Lower lobe of right lung (tissue), 2 donors: ENCODE measurements around the gene UVSSA. TPM values are rescaled to one million over a fixed set of nuclear protein-coding genes. Genes with fewer than 3 reads are reported as not detected.

ENCODE experiments used
- ATAC-seq, 2 donors: fragments of 200-7000 bp; cut with Tn5 transposase; one replicate each; pipeline ENCODE4 v1.9.1; 2020 to 2022; ENCODE audit warnings: mild to moderate bottlenecking in 2 of 2, moderate library complexity in 2 of 2
- DNase-seq: peaks from one replicate; pipeline ENCODE4 v3.0.0-alpha.2; 2020
- H3K27ac ChIP-seq: fragments of 200-600 bp; one replicate; pipeline ENCODE4 v1.8.0; 2022
- H3K27me3 ChIP-seq: fragments of 200-600 bp; one replicate; pipeline ENCODE4 v1.8.0; 2022; ENCODE audit warnings: low read depth
- H3K36me3 ChIP-seq: fragments of 200-600 bp; one replicate; pipeline ENCODE4 v1.8.0; 2022; ENCODE audit warnings: mild to moderate bottlenecking
- H3K4me1 ChIP-seq: fragments of 200-600 bp; one replicate; pipeline ENCODE4 v1.8.0; 2022
- H3K4me3 ChIP-seq: fragments of 200-600 bp; one replicate; pipeline ENCODE4 v1.8.0; 2022; ENCODE audit warnings: mild to moderate bottlenecking
- H3K9me3 ChIP-seq: fragments of 200-600 bp; one replicate; pipeline ENCODE4 v1.8.0; 2022
- intact Hi-C: fragments of 100-400 bp; cut with DNase I; formaldehyde crosslinking; loops from one replicate; pipeline ENCODE4 v1.11.0; 2022
- total RNA-seq: library from RNA; stranded (reverse); fragmentation: NEBNext Ultra II Directional; extraction: Animal tissue kit (Norgen Biotek cat#: 25700); gene quantifications from one replicate; pipeline ENCODE4 v1.2.1, GENCODE V29; 2021
- TF ChIP-seq, protein P1 (sequence below): fragments of 200-600 bp; IDR thresholded peaks from one replicate; pipeline ENCODE4 v1.8.0; 2022; ENCODE audit warnings: antibody characterized with exemption, mild to moderate bottlenecking
- donor health status: DM: no; HTN: yes; CAD: no; lungs with severe emphysema.

UVSSA gene
- total RNA-seq, 1 donor from 2014 or later = 27.9 TPM

DNA sequence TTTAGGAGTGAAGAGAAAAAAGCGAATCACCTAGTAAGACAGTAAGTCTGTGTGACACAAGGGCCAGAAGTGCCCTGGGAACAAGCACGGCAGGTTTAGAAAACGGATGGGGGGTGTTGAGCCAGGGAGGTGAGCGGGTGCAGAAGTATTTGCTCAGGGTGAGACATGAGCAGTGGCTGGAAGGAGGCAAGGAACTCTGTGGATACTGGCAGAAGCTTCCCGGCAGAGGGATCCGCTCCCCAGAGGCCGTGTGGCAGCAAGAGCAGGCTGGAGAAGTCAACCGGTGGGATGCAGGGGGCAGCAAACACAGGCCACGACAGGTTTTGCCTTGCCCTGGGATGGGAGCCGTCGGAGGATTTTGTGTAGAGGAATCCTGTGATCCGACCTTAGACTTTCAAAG lies 2.3 kb upstream of the UVSSA start:
- peaks cover 25% of the 10 kb centered on the region for H3K36me3 ChIP-seq
- DNase-seq (peak; percentile 53), ATAC-seq (no peak)
- intact Hi-C loops = no loop called here
- no peaks in the 10 kb centered on the region for H3K27me3 ChIP-seq
- TF ChIP-seq, protein P1, sequence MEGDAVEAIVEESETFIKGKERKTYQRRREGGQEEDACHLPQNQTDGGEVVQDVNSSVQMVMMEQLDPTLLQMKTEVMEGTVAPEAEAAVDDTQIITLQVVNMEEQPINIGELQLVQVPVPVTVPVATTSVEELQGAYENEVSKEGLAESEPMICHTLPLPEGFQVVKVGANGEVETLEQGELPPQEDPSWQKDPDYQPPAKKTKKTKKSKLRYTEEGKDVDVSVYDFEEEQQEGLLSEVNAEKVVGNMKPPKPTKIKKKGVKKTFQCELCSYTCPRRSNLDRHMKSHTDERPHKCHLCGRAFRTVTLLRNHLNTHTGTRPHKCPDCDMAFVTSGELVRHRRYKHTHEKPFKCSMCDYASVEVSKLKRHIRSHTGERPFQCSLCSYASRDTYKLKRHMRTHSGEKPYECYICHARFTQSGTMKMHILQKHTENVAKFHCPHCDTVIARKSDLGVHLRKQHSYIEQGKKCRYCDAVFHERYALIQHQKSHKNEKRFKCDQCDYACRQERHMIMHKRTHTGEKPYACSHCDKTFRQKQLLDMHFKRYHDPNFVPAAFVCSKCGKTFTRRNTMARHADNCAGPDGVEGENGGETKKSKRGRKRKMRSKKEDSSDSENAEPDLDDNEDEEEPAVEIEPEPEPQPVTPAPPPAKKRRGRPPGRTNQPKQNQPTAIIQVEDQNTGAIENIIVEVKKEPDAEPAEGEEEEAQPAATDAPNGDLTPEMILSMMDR = no peak
- H3K9me3 ChIP-seq = no peaks in the 10 kb centered on the region
- peaks cover 34% of the 10 kb centered on the region for H3K4me1 ChIP-seq
- no peak overlapping the region for H3K4me3 ChIP-seq
- no peak overlapping the region for H3K27ac ChIP-seq

DNA sequence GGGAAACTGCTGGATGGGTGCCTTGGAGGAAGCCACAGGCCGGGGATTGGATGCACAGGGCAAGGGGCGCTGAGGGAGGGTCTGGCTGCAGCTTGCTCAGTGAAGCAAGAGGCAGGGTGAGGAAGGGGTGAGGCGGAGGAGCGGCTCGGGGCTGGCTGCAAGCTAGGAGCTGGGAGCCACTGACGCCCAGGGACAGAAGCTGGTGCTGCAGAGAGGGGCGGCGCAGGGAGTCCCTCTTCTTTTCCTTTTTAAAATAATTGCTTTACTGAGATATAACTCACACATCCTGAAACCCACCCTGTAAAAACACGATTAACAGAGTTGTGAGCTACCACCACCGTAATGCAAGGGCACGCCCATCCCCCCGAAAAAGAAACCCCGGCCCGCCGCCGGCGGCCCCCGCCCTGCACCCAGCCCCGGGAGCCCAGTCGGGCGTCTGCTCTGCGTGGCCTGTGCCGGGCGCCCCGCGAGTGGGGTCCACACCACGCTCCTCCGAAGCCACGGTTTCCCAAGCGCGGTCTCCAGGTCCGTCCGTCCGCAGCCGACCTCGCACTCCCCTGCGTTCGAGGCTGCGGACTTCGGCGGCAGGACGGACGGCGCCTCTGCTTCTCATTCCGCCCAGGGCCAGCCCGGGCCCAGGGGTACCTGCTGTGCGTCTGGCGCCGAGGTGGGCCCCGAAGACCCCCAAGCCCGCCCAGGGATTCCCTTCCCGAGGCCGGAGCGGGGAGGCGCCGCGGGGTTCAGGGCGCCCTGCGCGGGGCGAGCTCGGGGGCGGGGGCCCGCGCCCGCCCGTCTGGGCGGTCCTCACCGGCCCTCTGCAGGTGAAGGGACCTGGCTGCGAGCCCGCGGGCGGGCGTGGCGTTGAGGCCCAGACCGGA lies 866 bp upstream of the UVSSA start:
- intact Hi-C loops = no loop called here
- H3K27me3 ChIP-seq = no peaks in the 10 kb centered on the region
- peak; percentile 72 for DNase-seq
- ATAC-seq = peak; percentile 56 to 74
- peak overlapping the region; percentile 100 for H3K27ac ChIP-seq
- H3K36me3 ChIP-seq = peaks cover 22% of the 10 kb centered on the region
- peaks cover 35% of the 10 kb centered on the region for H3K4me1 ChIP-seq
- peak overlapping the region; percentile 82 for H3K4me3 ChIP-seq
- no peaks in the 10 kb centered on the region for H3K9me3 ChIP-seq
- TF ChIP-seq, protein P1 = peak; percentile 35

DNA sequence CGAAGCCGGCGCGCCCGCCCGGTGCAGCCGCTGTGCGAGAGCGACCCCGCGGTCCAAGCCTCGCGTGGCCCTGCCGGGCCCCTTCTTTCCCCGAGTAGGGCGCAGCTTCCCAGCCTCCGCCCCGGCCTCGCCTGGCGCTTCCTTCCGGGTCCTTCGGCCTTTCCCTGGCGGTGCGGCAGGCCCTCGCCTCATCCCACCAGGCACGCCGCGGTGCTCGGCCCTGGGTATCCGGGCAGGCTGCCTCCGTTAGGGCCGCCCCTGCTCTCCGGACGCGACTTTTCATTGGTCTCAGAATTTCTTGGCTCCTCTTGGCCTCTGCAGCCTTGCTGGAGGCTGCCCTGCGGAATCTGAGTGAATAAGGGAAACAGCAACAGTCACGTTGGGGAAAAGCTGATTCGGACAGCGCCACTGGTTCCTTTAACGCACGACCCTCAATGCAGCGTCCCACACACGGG lies 429 bp downstream of the UVSSA start:
- intact Hi-C loops = no loop called here
- peaks cover 45% of the 10 kb centered on the region for H3K4me1 ChIP-seq
- TF ChIP-seq, protein P1 = no peak

DNA sequence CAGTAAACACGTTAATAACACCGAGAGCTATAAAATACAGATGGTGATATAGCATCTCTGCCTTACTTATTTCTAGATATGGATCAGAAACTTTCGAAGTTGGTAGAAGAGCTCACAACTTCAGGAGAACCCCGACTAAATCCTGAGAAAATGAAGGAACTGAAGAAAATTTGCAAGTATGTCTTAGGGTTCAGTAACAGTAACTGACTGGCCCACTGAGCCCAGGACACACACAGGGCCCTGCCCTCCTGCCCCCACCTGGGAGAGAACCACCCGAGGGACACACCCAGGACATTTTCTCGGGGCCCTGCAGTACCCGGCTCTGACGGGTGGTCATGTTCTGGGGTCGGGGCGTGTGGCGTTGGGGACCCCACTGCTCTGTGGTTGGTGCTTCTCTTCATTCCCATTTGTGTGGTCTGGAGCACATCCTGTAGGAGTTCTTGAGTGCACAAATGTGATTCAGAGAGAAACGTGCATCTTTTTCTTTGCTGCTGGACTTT lies 1.1 kb downstream of the UVSSA start:
- intact Hi-C loops = no loop called here
- Histone ChIP-seq H3K4me1 (peaks cover 45% of the 10 kb centered on the region), H3K9me3 (no peaks in the 10 kb centered on the region), H3K27me3 (no peaks in the 10 kb centered on the region), H3K4me3 (peak overlapping the region; percentile 82), H3K36me3 (peaks cover 28% of the 10 kb centered on the region), H3K27ac (peak overlapping the region; percentile 100)
- peak; percentile 48 for DNase-seq
- TF ChIP-seq, protein P1 = no peak
- ATAC-seq = no peak

More for the DNA sequence above, 429 bp downstream of the UVSSA start:
- ATAC-seq (peak; percentile 57 to 60), DNase-seq (peak; percentile 86)
- peak overlapping the region; percentile 82 for H3K4me3 ChIP-seq
- H3K27ac ChIP-seq = peak overlapping the region; percentile 100
- H3K36me3 ChIP-seq = peaks cover 22% of the 10 kb centered on the region
- no peaks in the 10 kb centered on the region for H3K27me3 ChIP-seq
- no peaks in the 10 kb centered on the region for H3K9me3 ChIP-seq

DNA sequence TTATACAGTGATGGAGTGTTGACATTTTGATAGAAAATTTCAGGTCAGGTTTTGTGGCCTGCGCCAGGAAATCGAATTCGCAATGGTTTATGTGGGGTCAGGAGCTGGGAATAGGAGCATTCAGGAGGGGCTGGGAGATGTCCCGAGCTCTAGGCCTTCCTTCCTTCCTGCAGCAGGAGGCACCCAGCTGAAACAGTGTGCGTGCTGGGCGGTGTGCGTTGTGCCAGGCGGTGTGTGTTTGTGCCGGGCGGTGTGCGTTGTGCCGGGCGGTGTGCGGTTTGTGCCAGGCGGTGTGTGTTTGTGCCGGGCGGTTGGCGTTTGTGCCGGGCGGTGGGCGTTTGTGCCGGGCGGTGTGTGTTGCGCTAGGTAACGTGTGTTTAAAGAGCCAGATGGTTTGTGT lies 1.7 kb downstream of the UVSSA start:
- intact Hi-C loops = no loop called here
- Histone ChIP-seq H3K9me3 (no peaks in the 10 kb centered on the region), H3K36me3 (peaks cover 35% of the 10 kb centered on the region), H3K4me1 (peaks cover 45% of the 10 kb centered on the region), H3K27ac (peak overlapping the region; percentile 100), H3K4me3 (peak overlapping the region; percentile 82), H3K27me3 (no peaks in the 10 kb centered on the region)
- ATAC-seq = no peak
- DNase-seq = no peak
- TF ChIP-seq, protein P1 = no peak
